ENCODE measurements around the gene PODNL1. TPM values are rescaled to one million over a fixed set of nuclear protein-coding genes. Genes with fewer than 3 reads are reported as not detected.

Gene PODNL1
- total and polyA plus RNA-seq, 10 of the 15 experiments (the other 5 are each of a cell fraction or from before 2014, with no cell fraction given): 0.04 to 0.44 TPM; not detected in 8

GRCh38 chr19:13905634-13906520, 32.3 kb downstream of the PODNL1 start, which contains the start of the genes BRME1 and CC2D1A (continued):
- TF ChIP-seq, protein P1, sequence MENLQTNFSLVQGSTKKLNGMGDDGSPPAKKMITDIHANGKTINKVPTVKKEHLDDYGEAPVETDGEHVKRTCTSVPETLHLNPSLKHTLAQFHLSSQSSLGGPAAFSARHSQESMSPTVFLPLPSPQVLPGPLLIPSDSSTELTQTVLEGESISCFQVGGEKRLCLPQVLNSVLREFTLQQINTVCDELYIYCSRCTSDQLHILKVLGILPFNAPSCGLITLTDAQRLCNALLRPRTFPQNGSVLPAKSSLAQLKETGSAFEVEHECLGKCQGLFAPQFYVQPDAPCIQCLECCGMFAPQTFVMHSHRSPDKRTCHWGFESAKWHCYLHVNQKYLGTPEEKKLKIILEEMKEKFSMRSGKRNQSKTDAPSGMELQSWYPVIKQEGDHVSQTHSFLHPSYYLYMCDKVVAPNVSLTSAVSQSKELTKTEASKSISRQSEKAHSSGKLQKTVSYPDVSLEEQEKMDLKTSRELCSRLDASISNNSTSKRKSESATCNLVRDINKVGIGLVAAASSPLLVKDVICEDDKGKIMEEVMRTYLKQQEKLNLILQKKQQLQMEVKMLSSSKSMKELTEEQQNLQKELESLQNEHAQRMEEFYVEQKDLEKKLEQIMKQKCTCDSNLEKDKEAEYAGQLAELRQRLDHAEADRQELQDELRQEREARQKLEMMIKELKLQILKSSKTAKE (IDR thresholded peaks at IDR 0.05; ENCODE audit: low read depth, poor library complexity, severe bottlenecking): no peak
- TF ChIP-seq ASH2L (IDR thresholded peaks at IDR 0.05; ENCODE audit: borderline replicate concordance, low read depth): no peak
- 0 out of 2 replicates have a peak, but pooled peaks have one; percentile 11 for TF ChIP-seq TCF3 (IDR thresholded peaks at IDR 0.05; ENCODE audit: borderline replicate concordance, insufficient read depth, low read depth, low read length)
- TF ChIP-seq IRF3 (IDR thresholded peaks at IDR 0.05): no peak
- TF ChIP-seq JUNB (IDR thresholded peaks at IDR 0.05): no peak
- TF ChIP-seq IRF4 (IDR thresholded peaks at IDR 0.05; ENCODE audit: low read depth, low read length): no peak
- no peak for TF ChIP-seq RUNX3 (IDR thresholded peaks at IDR 0.05; ENCODE audit: low read length)
- TF ChIP-seq CREB1 (IDR thresholded peaks at IDR 0.05; ENCODE audit: low read depth): peak; percentile 78; the same call in 1 of the 2 replicates
- TF ChIP-seq RBBP5 (conservative IDR thresholded peaks at IDR 0.05): no peak
- peak; percentile 34; the same call in 1 of the 2 replicates for TF ChIP-seq ATF3 (IDR thresholded peaks at IDR 0.05; ENCODE audit: borderline replicate concordance, extremely low read depth, low read depth, low read length)
- 0 out of 2 replicates have a peak, but pooled peaks have one; percentile 82 for TF ChIP-seq STAT1 (conservative IDR thresholded peaks at IDR 0.05)
- TF ChIP-seq NR2F1 (conservative IDR thresholded peaks at IDR 0.05): 0 out of 2 replicates have a peak, but pooled peaks have one; percentile 29
- TF ChIP-seq, protein P2, sequence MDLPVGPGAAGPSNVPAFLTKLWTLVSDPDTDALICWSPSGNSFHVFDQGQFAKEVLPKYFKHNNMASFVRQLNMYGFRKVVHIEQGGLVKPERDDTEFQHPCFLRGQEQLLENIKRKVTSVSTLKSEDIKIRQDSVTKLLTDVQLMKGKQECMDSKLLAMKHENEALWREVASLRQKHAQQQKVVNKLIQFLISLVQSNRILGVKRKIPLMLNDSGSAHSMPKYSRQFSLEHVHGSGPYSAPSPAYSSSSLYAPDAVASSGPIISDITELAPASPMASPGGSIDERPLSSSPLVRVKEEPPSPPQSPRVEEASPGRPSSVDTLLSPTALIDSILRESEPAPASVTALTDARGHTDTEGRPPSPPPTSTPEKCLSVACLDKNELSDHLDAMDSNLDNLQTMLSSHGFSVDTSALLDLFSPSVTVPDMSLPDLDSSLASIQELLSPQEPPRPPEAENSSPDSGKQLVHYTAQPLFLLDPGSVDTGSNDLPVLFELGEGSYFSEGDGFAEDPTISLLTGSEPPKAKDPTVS (IDR thresholded peaks at IDR 0.05; ENCODE audit: low read depth, low read length): no peak
- no peak for TF ChIP-seq FOXM1 (IDR thresholded peaks at IDR 0.05; ENCODE audit: low read depth, low read length)
- TF ChIP-seq HDAC2 (IDR thresholded peaks at IDR 0.05): no peak
- TF ChIP-seq BRCA1 (IDR thresholded peaks at IDR 0.05; ENCODE audit: low read depth, low read length): no peak
- no peak for TF ChIP-seq CEBPZ (IDR thresholded peaks at IDR 0.05; ENCODE audit: low read depth, low read length)
- peak; percentile 95 for TF ChIP-seq HCFC1 (IDR thresholded peaks at IDR 0.05; ENCODE audit: low read length)
- peak; percentile 73 for TF ChIP-seq LARP7 (IDR thresholded peaks at IDR 0.05)
- no peak for TF ChIP-seq PAX8 (IDR thresholded peaks at IDR 0.05)
- no peak for TF ChIP-seq CBX3 (IDR thresholded peaks at IDR 0.05; ENCODE audit: borderline replicate concordance, low read depth)
- TF ChIP-seq FOXK2 (IDR thresholded peaks at IDR 0.05): no peak
- TF ChIP-seq MYC (IDR thresholded peaks at IDR 0.05; ENCODE audit: insufficient read depth, insufficient read length, insufficient replicate concordance, low read length, severe bottlenecking): no peak
